C4-2B (cell line): ENCODE results near the gene TACC3.
A peak's percentile ranks its signal among the peaks of the same experiment; 100 is the strongest.

ENCODE experiments used
- H3K27ac ChIP-seq: fragments of 450-650 bp; 2 replicates; pipeline ENCODE4 v1.5.1; 2017
- ZFX ChIP-seq: fragments of 450-650 bp; IDR thresholded peaks from 2 replicates; pipeline ENCODE4 v1.6.1; 2017
- TF ChIP-seq, protein P1 (sequence below): fragments of 450-650 bp; conservative IDR thresholded peaks from 2 replicates; pipeline ENCODE4 v1.5.1; 2017; ENCODE audit warnings: mild to moderate bottlenecking

Gene TACC3

GRCh38 chr4:1713003-1713851 lies 8.1 kb upstream of the TACC3 start:
- TF ChIP-seq, protein P1, sequence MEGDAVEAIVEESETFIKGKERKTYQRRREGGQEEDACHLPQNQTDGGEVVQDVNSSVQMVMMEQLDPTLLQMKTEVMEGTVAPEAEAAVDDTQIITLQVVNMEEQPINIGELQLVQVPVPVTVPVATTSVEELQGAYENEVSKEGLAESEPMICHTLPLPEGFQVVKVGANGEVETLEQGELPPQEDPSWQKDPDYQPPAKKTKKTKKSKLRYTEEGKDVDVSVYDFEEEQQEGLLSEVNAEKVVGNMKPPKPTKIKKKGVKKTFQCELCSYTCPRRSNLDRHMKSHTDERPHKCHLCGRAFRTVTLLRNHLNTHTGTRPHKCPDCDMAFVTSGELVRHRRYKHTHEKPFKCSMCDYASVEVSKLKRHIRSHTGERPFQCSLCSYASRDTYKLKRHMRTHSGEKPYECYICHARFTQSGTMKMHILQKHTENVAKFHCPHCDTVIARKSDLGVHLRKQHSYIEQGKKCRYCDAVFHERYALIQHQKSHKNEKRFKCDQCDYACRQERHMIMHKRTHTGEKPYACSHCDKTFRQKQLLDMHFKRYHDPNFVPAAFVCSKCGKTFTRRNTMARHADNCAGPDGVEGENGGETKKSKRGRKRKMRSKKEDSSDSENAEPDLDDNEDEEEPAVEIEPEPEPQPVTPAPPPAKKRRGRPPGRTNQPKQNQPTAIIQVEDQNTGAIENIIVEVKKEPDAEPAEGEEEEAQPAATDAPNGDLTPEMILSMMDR, result no peak
- peak; percentile 46 for TF ChIP-seq ZFX
- peak overlapping the region; percentile 97 for H3K27ac ChIP-seq

DNA sequence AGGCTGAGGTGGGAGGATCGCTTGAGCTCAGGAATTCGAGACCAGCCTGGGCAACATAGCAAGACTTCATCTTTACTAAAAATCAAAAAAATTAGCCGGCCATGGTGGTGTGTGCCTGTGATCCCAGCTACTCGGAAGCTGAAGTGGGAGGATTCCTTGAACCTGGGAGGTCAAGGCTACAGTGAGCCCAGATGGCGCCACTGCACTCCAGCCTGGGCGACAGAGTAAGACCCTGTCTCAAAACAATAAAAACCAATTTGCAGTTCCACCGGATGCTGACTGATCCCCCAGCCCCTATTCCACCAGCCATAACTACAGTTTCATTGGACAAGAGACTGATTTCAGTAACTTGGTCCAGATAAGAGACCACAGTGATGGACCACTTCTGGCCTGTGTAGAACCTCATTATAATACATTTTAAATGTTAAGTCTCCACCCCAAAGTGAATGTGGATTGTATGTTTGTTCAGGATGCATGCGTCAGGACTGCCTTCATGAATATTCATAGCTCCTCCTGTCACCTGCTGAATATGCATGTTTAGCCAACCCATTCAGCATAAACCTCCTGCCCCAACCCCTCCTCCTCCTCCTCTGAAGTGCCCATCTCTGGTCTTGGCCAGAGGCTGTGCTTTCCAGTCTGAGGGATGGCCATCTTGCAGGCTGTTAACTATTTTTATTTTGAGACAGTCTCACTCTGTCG lies 6.9 kb upstream of the TACC3 start:
- peak overlapping the region; percentile 97 for H3K27ac ChIP-seq
- TF ChIP-seq, protein P1, result no peak
- TF ChIP-seq ZFX, result no peak

- TF ChIP-seq, protein P1, result no peak
- no peak for TF ChIP-seq ZFX
- H3K27ac ChIP-seq, result peak overlapping the region; percentile 97; the same call in 1 of the 2 replicates
Measured at GRCh38 chr4:1715002-1715758, 6.1 kb upstream of the TACC3 start.

GRCh38 chr4:1716065-1716945 lies 5.0 kb upstream of the TACC3 start:
- peak overlapping the region; percentile 97 for H3K27ac ChIP-seq
- TF ChIP-seq, protein P1, result no peak
- no peak for TF ChIP-seq ZFX

DNA sequence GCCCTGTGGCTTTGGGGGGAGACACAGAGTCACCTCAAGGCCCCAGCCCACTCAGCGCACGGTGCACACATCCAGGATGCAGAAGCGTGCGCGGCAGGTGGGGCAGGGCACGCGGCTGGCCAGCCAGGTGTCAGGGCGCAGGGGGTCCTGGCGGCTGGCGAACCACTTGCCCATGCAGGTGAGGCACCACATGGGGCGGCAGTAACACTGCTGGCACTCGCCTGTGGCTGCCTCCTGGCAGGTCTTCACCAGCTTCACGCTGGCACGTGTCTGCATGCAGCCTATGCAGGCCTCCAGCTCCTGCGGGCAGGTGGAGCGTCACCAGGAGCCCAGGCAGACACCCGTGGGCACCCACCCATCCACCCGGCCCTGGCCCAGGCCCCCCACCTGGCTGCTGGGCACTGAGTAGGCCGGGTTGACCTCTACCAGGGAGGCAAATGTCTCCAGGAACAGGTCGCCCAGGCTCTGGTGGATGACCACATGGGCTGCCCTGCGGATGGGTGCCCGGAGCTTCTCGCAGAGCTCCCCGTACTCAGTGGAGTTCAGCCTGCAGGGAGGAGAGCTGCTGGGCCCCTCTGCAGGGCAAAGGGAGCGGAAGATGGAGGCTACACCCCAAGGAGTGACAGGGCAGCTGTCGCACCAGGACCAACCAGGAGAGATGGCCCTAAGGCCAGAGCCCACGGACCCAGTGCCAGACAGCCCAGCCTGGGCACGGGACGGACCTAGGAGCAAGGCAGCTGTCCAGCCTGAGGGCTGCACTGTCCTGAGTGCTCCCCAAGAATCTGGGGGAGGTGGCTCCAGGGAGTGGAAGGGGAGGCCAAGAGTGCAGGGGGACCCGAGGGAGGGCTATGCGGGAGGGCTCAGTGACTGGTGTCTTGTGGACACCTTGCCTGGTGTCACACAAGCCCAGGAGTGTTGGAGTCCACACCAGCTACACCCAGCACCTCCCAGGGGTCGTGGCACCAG lies 3.9 kb upstream of the TACC3 start:
- peak overlapping the region; percentile 97 for H3K27ac ChIP-seq
- TF ChIP-seq, protein P1, result no peak
- TF ChIP-seq ZFX, result no peak
